HG03175 (cell line): ENCODE data around the gene CUX1.

Experiments
- ATAC-seq: cut with Tn5 transposase; IDR thresholded peaks from one replicate; pipeline ENCODE4 v1.9.1; 2021; ENCODE audit warnings: mild to moderate bottlenecking, moderate library complexity; ENCODE audit not compliant: unreplicated experiment

Gene CUX1

GRCh38 chr7:102275123-102275703 lies 457.8 kb downstream of the CUX1 start:
- no peak for ATAC-seq

- no peak for ATAC-seq
Measured at GRCh38 chr7:102277901-102278300, 460.5 kb downstream of the CUX1 start.

- no peak for ATAC-seq
Measured at GRCh38 chr7:102279537-102280400, 462.3 kb downstream of the CUX1 start.

- ATAC-seq: no peak
Measured at GRCh38 chr7:102280521-102280920, 463.1 kb downstream of the CUX1 start.

GRCh38 chr7:102281785-102282184 lies 464.4 kb downstream of the CUX1 start:
- no peak for ATAC-seq

- no peak for ATAC-seq
Measured at GRCh38 chr7:102282465-102283362, 465.3 kb downstream of the CUX1 start.

- no peak for ATAC-seq
Measured at GRCh38 chr7:102283477-102284189, 466.2 kb downstream of the CUX1 start.

- no peak for ATAC-seq
Measured at GRCh38 chr7:102284399-102284798, 467.0 kb downstream of the CUX1 start.

- no peak for ATAC-seq
Measured at GRCh38 chr7:102284891-102285539, 467.6 kb downstream of the CUX1 start.

- no peak for ATAC-seq
Measured at GRCh38 chr7:102285540-102286236, 468.3 kb downstream of the CUX1 start.

GRCh38 chr7:102286237-102287110 lies 469.0 kb downstream of the CUX1 start, which contains the start of gene SH2B2:
SH2B2 (plus strand) TSS chr7:102286868; CDS start chr7:102300551, 13,683 bp downstream.
- peak; percentile 24 for ATAC-seq

GRCh38 chr7:102287111-102287980 lies 469.9 kb downstream of the CUX1 start:
- ATAC-seq: peak; percentile 13

- ATAC-seq: no peak
Measured at GRCh38 chr7:102287981-102288278, 470.5 kb downstream of the CUX1 start.

GRCh38 chr7:102288285-102288930 lies 471.0 kb downstream of the CUX1 start:
- no peak for ATAC-seq

GRCh38 chr7:102289057-102289456 lies 471.6 kb downstream of the CUX1 start:
- ATAC-seq: no peak

GRCh38 chr7:102291056-102291915 lies 473.9 kb downstream of the CUX1 start:
- ATAC-seq: peak; percentile 34
